ENCODE data around the gene RNF133.
"Not testable (repeated sequence)": the region's sequence is repeated elsewhere in the genome, so short reads cannot be mapped to it uniquely, and the experiment has no call there.

DNA sequence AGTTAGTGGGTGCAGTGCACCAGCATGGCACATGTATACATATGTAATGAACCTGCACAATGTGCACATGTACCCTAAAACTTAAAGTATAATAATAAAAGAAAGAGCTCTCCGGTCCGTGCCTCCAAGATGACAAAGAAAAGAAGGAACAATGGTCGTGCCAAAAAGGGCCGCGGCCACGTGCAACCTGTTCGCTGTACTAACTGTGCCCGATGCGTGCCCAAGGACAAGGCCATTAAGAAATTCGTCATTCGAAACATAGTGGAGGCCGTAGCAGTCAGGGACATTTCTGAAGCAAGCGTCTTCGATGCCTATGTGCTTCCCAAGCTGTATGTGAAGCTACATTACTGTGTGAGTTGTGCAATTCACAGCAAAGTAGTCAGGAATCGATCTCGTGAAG is 17.7 kb downstream of the RNF133 start:
- TF ChIP-seq, protein P1, sequence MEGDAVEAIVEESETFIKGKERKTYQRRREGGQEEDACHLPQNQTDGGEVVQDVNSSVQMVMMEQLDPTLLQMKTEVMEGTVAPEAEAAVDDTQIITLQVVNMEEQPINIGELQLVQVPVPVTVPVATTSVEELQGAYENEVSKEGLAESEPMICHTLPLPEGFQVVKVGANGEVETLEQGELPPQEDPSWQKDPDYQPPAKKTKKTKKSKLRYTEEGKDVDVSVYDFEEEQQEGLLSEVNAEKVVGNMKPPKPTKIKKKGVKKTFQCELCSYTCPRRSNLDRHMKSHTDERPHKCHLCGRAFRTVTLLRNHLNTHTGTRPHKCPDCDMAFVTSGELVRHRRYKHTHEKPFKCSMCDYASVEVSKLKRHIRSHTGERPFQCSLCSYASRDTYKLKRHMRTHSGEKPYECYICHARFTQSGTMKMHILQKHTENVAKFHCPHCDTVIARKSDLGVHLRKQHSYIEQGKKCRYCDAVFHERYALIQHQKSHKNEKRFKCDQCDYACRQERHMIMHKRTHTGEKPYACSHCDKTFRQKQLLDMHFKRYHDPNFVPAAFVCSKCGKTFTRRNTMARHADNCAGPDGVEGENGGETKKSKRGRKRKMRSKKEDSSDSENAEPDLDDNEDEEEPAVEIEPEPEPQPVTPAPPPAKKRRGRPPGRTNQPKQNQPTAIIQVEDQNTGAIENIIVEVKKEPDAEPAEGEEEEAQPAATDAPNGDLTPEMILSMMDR (IDR thresholded peaks at IDR 0.05) = not testable (repeated sequence)
- not testable (repeated sequence) for TF ChIP-seq EP300, POLR2A, POLR2AphosphoS5 (IDR thresholded peaks at IDR 0.05)
